NK-92 (cell line): ENCODE data around the gene ARL16.

Experiments
- DNase-seq: peaks from one replicate; lab custom pipeline; 2025; ENCODE audit not compliant: unreplicated experiment; lab: John Stamatoyannopoulos, UW

The ARL16 gene, protein sequence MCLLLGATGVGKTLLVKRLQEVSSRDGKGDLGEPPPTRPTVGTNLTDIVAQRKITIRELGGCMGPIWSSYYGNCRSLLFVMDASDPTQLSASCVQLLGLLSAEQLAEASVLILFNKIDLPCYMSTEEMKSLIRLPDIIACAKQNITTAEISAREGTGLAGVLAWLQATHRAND

DNA sequence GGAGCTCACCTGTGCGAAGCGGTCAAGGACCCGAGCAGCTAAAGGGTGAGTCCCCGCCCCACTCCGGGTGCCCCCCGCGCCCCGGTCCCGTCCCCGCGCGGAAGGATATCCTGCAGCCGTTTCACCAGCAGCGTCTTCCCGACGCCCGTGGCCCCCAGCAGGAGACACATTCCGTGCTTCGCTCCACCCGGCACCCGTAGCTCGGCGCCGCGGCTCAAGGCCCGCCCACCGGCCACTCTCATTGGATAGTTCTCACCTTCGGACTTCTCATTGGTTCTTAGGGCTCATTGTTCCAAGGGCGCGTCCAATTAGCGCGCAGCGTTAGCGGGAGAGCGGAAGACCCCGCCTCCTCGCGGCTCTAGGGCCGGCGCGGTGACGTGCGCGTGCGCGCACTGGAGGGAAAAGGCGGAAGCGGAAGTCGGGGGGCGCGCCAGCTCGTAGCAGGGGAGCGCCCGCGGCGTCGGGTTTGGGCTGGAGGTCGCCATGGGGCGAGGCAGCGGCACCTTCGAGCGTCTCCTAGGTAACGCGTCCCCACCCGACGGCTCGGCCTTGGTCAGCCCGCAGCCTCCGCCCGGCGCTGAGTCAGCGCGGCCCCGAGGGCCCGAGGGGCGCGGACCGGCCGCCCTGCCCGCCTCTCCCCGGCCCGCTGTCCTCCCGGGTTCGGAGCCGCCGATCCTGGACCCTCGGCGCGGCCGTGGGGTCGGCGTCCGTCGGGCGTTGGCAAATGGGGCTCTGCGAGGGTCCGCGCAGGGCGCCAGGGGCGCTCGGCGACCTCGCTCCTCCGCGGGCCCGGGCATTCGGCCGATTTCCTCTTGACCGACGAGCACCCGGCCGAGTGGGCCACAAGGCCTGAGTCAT lies at the start of gene ARL16, which contains the start of gene HGS:
Gene ARL16 (minus strand): TSS at position 214 of the 858 bp plus-strand sequence. CDS start 44 bp downstream, at position 170.
Gene HGS (plus strand): TSS at position 428 of the 858 bp plus-strand sequence. CDS start 56 bp downstream, at position 484.
- DNase-seq = peak; percentile 88

DNA sequence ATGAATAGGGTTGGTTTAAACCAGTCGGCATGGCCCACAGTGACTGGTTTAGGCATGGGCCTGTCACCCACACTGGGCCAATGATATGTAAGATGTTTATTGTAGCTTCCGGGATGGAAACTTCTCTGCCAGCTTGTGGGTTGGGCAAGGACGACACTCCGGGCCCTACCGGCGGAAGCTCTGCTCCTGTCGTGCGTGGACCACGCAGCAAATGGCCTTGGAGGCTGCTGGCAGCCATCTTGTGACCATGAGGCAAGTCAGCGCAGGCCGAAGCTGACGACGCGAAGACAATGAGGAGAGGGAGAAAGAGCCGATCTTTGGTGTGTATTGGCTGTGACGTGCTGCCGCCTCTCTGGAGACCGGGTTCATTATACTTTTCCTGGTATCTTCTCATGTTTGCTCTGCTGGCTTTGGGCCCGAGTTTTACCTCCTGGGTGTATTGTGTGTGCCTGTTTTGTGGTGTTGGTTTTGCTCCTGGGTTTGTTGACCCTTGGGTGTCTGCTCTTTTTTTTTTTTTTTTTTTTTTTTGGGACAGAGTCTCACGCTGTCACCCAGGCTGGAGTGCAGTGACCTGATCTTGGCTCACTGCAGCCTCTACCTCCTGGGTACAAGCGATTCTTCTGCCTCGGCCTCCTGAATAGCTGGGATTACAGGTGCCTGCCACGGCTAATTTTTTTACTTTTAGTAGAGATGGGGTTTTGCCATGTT lies 43.9 kb upstream of the ARL16 start:
- DNase-seq = no peak

DNA sequence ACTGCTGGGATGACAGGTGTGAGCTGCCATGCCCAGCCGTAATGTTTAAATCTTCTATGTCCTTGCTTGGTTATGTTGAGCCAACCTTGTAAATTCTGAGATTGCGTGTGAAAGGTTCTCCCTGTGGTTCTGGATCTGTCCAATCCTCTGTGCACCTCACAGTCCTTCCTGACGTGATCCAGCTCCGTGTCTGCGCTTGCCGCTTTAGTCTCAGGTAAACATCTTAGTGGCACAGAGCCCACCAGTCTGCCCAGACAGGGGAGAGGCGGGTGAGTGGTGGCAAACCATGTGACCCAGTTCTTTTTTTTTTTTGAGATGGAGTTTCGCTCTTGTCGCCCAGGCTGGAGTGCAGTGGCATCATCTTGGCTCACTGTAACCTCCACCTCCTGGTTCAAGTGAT lies 42.4 kb upstream of the ARL16 start:
- no peak for DNase-seq

DNA sequence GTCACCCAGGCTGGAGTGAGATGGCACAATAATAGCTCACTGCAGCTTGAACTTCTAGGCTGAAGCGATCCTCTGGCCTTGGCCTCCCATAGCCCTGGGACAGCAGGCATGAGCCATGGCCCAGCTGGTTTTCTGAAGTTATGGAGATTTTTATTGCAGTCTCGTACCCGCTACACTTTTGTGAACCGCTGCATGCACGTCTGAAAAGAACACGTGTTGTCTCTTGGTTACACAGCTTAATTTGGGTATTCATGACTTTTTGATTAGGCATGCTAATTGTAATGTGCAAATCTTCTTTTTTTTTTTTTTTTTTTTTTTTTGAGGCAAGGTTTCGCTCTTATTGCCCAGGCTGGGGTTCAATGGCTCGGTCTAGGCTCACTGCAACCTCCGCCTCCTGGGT lies 41.8 kb upstream of the ARL16 start:
- DNase-seq = no peak

DNA sequence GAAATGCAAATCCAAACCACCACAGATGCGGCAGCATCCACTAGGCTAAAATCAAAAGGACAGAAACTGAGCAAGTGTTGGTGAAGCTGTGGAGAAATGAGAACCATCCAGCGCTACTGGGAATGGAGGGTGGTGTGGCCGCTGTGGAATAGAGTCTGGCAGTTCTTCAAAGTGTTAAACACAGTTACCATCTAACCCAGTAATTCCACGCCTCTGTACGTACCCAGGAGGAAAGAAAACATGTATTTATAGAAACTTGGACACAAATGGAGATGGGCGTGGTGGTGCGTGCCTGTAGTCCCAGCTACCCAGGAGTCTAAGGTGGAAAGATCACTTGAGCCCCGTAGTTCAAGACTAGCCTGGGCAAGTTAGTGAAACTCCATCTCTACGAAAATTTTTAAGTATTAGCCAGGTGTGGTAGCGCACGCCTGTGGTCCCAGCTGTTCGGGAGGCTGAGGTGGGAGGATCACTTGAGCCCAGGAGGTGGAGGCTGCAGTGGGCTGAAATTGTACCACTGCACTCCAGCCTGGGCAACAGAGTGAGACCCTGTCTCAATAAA lies 40.1 kb upstream of the ARL16 start:
- no peak for DNase-seq

DNA sequence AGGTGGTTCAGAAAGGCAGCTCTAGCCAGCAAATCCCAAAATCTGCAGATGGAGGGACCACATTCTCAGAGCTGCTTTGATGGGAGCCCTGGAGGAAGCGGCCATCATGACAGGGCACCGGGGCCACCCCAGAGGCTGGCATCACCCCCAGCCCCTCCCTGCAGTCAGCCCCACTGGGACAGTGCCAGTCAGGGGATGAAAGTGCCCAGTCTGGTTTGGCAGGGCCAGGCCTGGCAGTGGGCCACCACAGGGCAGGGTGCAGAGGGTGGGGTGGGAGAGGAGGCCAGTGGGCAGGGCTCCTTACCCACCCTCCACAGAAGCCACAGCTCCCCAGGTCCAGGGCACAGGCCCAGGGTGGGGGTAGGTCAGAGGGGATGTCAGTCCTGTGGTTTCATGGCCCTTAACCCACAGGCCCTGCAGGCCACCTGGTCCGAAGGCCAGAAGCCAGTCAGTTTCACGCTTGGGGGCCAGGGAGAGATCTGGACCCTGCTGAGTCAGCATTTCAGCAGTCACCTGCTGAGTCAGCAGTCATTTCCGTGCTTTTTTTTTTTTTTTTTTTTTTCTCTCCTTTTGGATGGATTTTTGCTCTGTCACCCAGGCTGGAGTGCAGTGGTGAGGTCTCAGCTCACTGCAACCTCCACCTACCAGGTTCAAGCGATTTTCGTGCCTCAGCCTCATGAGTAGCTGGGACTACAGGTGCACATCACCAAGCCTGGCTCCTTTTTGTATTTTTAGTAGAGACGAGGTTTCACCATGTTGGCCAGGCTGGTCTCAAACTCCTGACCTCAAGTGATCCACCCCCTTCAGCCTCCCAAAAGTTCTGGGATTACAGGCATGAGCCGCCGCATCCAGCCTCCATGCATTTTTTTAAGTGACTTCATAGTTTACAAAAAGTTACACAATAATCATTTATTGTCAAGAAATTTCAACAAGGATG lies 38.9 kb upstream of the ARL16 start:
- DNase-seq = no peak

DNA sequence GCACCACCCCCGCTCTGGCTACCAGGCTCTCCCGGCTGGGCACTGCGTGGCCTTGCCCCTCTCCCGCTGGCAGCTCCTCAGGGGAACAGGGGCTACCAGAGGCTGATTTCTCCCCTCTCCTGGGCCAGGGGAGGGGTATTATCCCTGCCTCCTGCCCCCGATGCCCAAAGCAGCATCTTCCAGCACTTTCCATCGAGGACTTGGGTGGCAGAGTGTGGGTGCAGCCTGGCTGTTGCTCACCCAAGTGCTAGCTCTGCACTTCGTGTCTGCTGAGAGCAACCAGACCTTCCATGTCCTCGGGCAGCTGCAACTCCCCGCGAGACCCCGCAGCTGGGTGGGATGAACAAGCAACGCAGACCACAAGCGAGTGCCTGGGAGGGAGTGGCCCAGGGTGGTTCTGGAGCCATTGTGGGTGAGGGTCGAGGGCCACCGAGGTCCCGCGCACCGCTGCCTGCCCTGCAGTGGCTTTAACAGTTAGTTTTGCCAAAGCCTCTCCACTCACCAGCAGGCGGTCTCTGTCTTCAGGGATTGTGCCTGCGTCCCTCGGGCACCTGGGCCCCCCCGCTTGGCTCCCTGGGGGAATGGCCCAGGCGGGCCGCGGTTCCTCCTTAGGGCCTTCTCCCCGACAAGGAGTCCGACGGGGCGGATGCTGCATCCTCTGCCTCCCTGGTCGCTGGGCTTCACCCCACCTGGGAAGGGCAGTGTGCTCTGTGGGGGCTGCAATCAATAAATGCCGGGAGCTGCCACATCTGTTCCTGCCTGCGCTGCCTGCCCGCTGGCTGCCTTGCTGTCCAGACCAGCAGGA lies 36.9 kb upstream of the ARL16 start:
- DNase-seq = no peak

- DNase-seq = no peak
Observed at GRCh38 chr17:81719410-81720266, 36.0 kb upstream of the ARL16 start.

DNA sequence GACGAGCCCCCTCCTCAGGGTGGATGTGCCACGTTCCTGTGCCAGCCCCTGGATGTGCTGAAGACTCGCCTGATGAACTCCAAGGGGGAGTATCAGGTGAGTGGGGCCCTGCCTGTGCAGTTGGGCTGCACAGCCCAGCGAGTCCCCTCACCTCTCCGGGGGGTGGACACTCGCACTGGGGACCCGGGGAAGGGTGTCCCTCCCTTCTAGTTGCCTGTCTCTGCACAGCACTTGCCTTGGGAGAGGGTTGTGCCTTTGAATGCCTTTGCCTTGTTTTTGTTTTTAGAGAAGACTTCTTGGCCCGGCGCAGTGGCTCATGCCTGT lies 34.1 kb upstream of the ARL16 start:
- no peak for DNase-seq

DNA sequence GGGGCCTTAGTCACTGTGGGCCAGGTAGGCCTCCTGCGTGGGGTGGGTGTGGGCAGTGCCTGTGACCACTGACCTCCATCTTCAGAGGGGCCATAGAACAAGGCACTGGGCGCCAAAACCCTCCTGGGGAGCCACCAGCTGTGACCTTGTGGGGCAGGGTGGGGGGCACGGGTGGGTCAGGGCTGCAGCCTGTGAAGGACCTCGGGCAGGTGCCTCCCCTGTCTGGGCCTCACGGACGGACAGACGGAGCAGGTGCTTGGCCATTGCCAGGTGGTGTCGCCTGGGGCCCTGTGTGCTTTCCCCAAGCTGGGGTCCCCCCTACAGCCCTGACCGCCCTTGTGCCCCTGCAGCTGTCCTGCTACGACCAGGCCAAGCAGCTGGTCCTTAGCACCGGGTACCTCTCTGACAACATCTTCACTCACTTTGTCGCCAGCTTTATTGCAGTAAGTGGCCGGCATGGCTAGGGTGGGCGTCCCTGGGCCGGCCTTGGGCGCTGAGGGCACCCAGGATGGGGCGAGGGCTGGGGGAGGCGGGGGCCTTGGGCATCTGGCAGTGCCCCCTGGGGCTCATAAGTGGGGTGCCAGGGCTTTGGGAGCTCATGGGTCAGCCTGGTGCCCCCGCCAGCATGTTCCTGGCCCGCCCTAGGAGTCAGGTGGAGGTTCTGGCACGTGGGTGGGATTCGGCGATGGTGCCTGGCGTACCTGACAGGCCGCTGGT lies 33.6 kb upstream of the ARL16 start:
- DNase-seq = no peak

- no peak for DNase-seq
Observed at GRCh38 chr17:81716674-81716996, 33.0 kb upstream of the ARL16 start.

- no peak for DNase-seq
Observed at GRCh38 chr17:81715872-81716673, 32.5 kb upstream of the ARL16 start.

GRCh38 chr17:81715107-81715871 lies 31.7 kb upstream of the ARL16 start:
- DNase-seq = no peak

- no peak for DNase-seq
Observed at GRCh38 chr17:81714412-81715106, 31.0 kb upstream of the ARL16 start.

DNA sequence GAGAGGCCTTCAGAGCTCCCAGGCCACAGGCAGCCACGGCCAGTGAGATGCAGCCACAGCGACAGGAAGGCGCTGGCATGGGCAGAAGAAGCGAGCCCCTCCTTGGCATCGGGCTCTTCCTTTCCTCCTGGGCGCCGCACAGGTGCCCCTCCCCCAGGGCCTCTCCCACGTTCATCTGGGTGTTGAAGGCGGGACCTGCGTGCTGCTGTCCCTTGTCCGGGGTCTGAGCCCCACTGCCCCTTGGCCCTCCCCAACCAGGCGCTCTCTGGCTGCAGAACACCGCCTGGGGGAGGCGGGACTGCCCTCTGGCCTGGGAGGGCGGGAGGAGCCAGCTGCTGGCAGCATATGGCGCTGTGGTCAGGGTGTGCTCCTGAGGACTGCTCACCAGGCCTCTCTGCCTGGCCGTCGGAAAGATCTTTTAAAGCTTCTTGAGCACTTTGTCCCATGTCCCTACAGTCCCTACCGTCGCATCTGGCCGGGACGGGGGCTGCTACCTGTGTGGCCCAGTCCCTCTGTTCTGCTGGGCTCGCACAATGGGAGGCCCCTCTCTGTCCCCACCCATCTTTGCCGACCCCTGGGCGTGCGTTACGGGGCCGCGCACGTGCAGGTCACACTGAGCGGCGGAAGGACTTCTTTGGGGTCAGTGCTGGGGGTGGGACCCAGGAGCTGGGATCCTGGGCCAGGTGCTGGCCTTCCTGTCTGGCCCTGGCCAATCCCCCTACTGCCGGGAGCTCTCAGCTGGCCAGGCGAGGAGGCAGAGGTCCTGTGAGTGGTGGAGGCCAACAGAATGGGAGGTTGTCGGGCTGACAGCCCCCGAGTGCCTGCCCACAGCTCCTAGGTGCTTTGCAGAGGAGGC lies 30.2 kb upstream of the ARL16 start:
- DNase-seq = no peak
